GM12878 (cell line): ENCODE data around the gene KCNC1. TPM values are rescaled to one million over a fixed set of nuclear protein-coding genes. Genes with fewer than 3 reads are reported as not detected.

Source experiments
- ATAC-seq: fragments of 200-7000 bp; cut with Tn5 transposase; 3 replicates; pipeline ENCODE4 v1.9.1; 2020; ENCODE audit warnings: mild to moderate bottlenecking, moderate library complexity
- BruUV-seq: library from RNA; stranded (reverse); fragments of 400-500 nt; replicated peaks from 2 replicates; lab custom pipeline; 2021; lab: Mats Ljungman, UMichigan
- CTCF ChIA-PET: fragments of 300-600 bp; sonication (Branson Sonifier 250); formaldehyde crosslinking; extraction: SDS; loops from one replicate; lab custom pipeline; 2021; ENCODE audit warnings: inconsistent platforms; lab: Yijun Ruan, JAX
- POLR2A ChIA-PET: fragments of 350-600 bp; formaldehyde crosslinking; extraction: SDS; loops from one replicate; lab custom pipeline; 2021; ENCODE audit warnings: inconsistent platforms; lab: Charles Lee
- RAD21 ChIA-PET: fragments of 300-600 bp; sonication (Branson Sonifier 250); formaldehyde crosslinking; loops from one replicate; lab custom pipeline; 2023; ENCODE audit warnings: antibody characterized with exemption; ENCODE audit not compliant: unreplicated experiment; lab: Charles Lee
- SMC1A ChIA-PET: fragments of 300-600 bp; sonication (Branson Sonifier 250); formaldehyde crosslinking; loops from one replicate; lab custom pipeline; 2023; ENCODE audit not compliant: unreplicated experiment, uncharacterized antibody; lab: Charles Lee
- DNase-seq: peaks from one replicate; pipeline ENCODE4 v3.0.0-alpha.2; 2011; ENCODE audit warnings: low read depth, low spot score
- FAIRE-seq: peaks from 3 replicates; lab custom pipeline; 2011; peaks lifted over from hg19 to GRCh38; lab: Jason Lieb, UNC
- H2AFZ ChIP-seq: 2 replicates; pipeline ENCODE4 v1.6.0; 2011; ENCODE audit warnings: low read depth, low read length, control low read depth; ENCODE audit not compliant: control insufficient read depth
- H3K27ac ChIP-seq: 2 replicates; pipeline ENCODE4 v1.5.1; 2011; ENCODE audit warnings: control low read depth; ENCODE audit not compliant: control insufficient read depth, insufficient read depth
- H3K27me3 ChIP-seq, 2 experiments: replicated peaks in 1 of 2; 2 replicates each; pipeline versions ENCODE4 v1.6.0 to v1.6.1; 2011; ENCODE audit warnings: low read length in 1 of 2; ENCODE audit not compliant: control insufficient read depth in 2 of 2, insufficient read depth in 2 of 2
- H3K36me3 ChIP-seq, 2 experiments: 2 replicates each; pipeline ENCODE4 v1.5.1; 2011; ENCODE audit warnings: low read length in 1 of 2; ENCODE audit not compliant: control insufficient read depth in 2 of 2, insufficient read depth in 2 of 2
- H3K4me1 ChIP-seq: 2 replicates; pipeline ENCODE4 v1.6.1; 2011; ENCODE audit warnings: mild to moderate bottlenecking, low read length, moderate library complexity, mixed read lengths; ENCODE audit not compliant: control insufficient read depth, insufficient read depth
- H3K4me2 ChIP-seq: 2 replicates; pipeline ENCODE4 v1.6.0; 2011; ENCODE audit warnings: control low read depth; ENCODE audit not compliant: control insufficient read depth, insufficient read depth
- H3K4me3 ChIP-seq: fragments of 200-600 bp; sonication (generic); 2 replicates; pipeline ENCODE4 v1.5.1; 2016
- H3K79me2 ChIP-seq: 2 replicates; pipeline ENCODE4 v1.6.0; 2011; ENCODE audit warnings: low read length; ENCODE audit not compliant: control insufficient read depth, insufficient read depth
- H3K9ac ChIP-seq: 2 replicates; pipeline ENCODE4 v1.8.0; 2011; ENCODE audit warnings: low read length, control low read depth, mixed read lengths; ENCODE audit not compliant: control insufficient read depth, insufficient read depth
- H3K9me3 ChIP-seq: replicated peaks from 3 replicates; pipeline ENCODE4 v1.5.1; 2011; ENCODE audit warnings: mild to moderate bottlenecking, low read length; ENCODE audit not compliant: control insufficient read depth, insufficient read depth
- H4K20me1 ChIP-seq: 2 replicates; pipeline ENCODE4 v1.6.0; 2011; ENCODE audit not compliant: control insufficient read depth, insufficient read depth
- FOS ChIP-seq: IDR thresholded peaks from 3 replicates; pipeline ENCODE4 v1.6.1; 2011; ENCODE audit warnings: borderline replicate concordance; ENCODE audit not compliant: insufficient read length; ENCODE audit errors: extremely low read depth
- IKZF2 ChIP-seq, 2 experiments: fragments of 450-650 bp; IDR thresholded peaks; 2 replicates each; pipeline ENCODE4 v1.6.1; 2017; ENCODE audit warnings: mild to moderate bottlenecking in 2 of 2, moderate library complexity in 2 of 2
- MYB ChIP-seq: fragments of 150-350 bp; IDR thresholded peaks from 2 replicates; pipeline ENCODE4 v1.6.1; 2014; ENCODE audit warnings: mild to moderate bottlenecking, low read depth, low read length, borderline replicate concordance
- NBN ChIP-seq: fragments of 450-650 bp; IDR thresholded peaks from 2 replicates; pipeline ENCODE4 v1.6.1; 2016
- NFIC ChIP-seq: IDR thresholded peaks from 2 replicates; pipeline ENCODE4 v1.6.1; 2012; ENCODE audit warnings: low read depth, mild to moderate bottlenecking, inconsistent platforms, low read length, moderate library complexity
- NFYB ChIP-seq: IDR thresholded peaks from 2 replicates; pipeline ENCODE4 v1.6.1; 2011; ENCODE audit warnings: low read depth, mild to moderate bottlenecking, low read length, improper control_type of control experiment, moderate library complexity; ENCODE audit not compliant: insufficient read depth
- NR2F1 ChIP-seq: fragments of 450-650 bp; conservative IDR thresholded peaks from 2 replicates; pipeline ENCODE4 v1.6.1; 2017; ENCODE audit warnings: mild to moderate bottlenecking
- PAX5 ChIP-seq: IDR thresholded peaks from 2 replicates; pipeline ENCODE4 v1.6.1; 2011; ENCODE audit warnings: low read depth, low read length, borderline replicate concordance
- RCOR1 ChIP-seq: conservative IDR thresholded peaks from 2 replicates; pipeline ENCODE4 v1.6.1; 2012; ENCODE audit warnings: low read depth, low read length, improper control_type of control experiment
- RELB ChIP-seq: fragments of 450-650 bp; IDR thresholded peaks from 2 replicates; pipeline ENCODE4 v1.6.1; 2017; ENCODE audit warnings: low read depth, mild to moderate bottlenecking, moderate library complexity
- REST ChIP-seq: IDR thresholded peaks from 2 replicates; pipeline ENCODE4 v1.6.1; 2012; ENCODE audit warnings: mild to moderate bottlenecking, low read depth, low read length
- SIN3A ChIP-seq: IDR thresholded peaks from 2 replicates; pipeline ENCODE4 v1.6.1; 2012; ENCODE audit warnings: low read depth, low read length, improper control_type of control experiment
- SPI1 ChIP-seq: IDR thresholded peaks from 2 replicates; pipeline ENCODE4 v1.6.1; 2011; ENCODE audit warnings: low read depth, mild to moderate bottlenecking, low read length, moderate library complexity, borderline replicate concordance; ENCODE audit not compliant: insufficient read depth
- STAT1 ChIP-seq: fragments of 450-650 bp; conservative IDR thresholded peaks from 2 replicates; pipeline ENCODE4 v1.6.1; 2014; ENCODE audit warnings: antibody characterized with exemption, mild to moderate bottlenecking
- TBL1XR1 ChIP-seq: IDR thresholded peaks from 2 replicates; pipeline ENCODE4 v1.6.1; 2012; ENCODE audit warnings: low read depth, low read length, improper control_type of control experiment
- WRNIP1 ChIP-seq: IDR thresholded peaks from 2 replicates; pipeline ENCODE4 v1.6.1; 2011; ENCODE audit warnings: low read depth, low read length, improper control_type of control experiment, borderline replicate concordance
- WGBS: methylation state at CpG from one replicate; pipeline ENCODE4 v1.1.6; 2016; ENCODE audit warnings: low lambda C conversion rate; ENCODE audit not compliant: insufficient replicate concordance, insufficient coverage; ENCODE audit errors: missing lambda C conversion rate; 5-methylcytosine and 5-hydroxymethylcytosine counted together
- in situ Hi-C: fragments of 300-500 bp; cut with MboI; formaldehyde crosslinking; loops from 9 replicates; pipeline ENCODE4 v1.14.3; 2018; ENCODE audit warnings: mixed read lengths
- intact Hi-C: fragments of 100-400 bp; cut with micrococcal nuclease; formaldehyde crosslinking; loops from one replicate; pipeline ENCODE4 v1.14.2; 2022; ENCODE audit not compliant: unreplicated experiment
- polyA plus RNA-seq, 11 experiments: library from polyadenylated mRNA; depleted of rRNA in 4 of 11; unstranded in 6 of 11; stranded (reverse) in 5 of 11; fragments of >200 nt; fragmentation: Nextera tagmentation in 4 of 11; fragmentation: Illumina TruSeq in 1 of 11; extraction: Ambion mirVana in 4 of 11; extraction: Trizol in 1 of 11; gene quantifications; 1 replicate in 1 of 11; 2 replicates in 10 of 11; pipeline versions ENCODE4 v1.2.1 to v1.2.3, GENCODE V29; 2011 to 2016; ENCODE audit warnings: inconsistent platforms in 2 of 11, missing spikeins in 2 of 11, low read depth in 1 of 11
- total RNA-seq, 4 experiments: library from RNA; depleted of rRNA in 3 of 4; stranded (reverse); fragments of >200 nt in 3 of 4; fragmentation: Illumina TruSeq in 1 of 4; extraction: Trizol in 1 of 4; gene quantifications; 2 replicates each; pipeline versions ENCODE4 v1.2.1 to v1.2.3, GENCODE V29; 2013 to 2021
- TF ChIP-seq, protein P1 (sequence below): fragments of 450-650 bp; IDR thresholded peaks from 2 replicates; pipeline ENCODE4 v1.6.1; 2016; ENCODE audit warnings: mild to moderate bottlenecking

Gene KCNC1
- total and polyA plus RNA-seq, 10 of the 15 experiments (the other 5 are each of a cell fraction or from before 2014, with no cell fraction given): 0.27 to 0.34 TPM; not detected in 8

GRCh38 chr11:17773674-17774073 lies 39.1 kb downstream of the KCNC1 start (continued):
- no peak for TF ChIP-seq REST
- TF ChIP-seq RCOR1: no peak
- no peak for TF ChIP-seq FOS
- no peak for TF ChIP-seq PAX5
- no peak for TF ChIP-seq NFYB

- H3K4me2 ChIP-seq: no peak overlapping the region
- H3K4me3 ChIP-seq: no peak overlapping the region
- ChIA-PET SMC1A (no interaction called here), POLR2A (no interaction called here), RAD21 (no interaction called here), CTCF (interaction anchor here (1.5 kb wide), 1 partner anchor 204 kb away, joined by 3 read pairs; no protein-coding TSS in a partner anchor)
- H3K27me3 ChIP-seq: no peaks in the 10 kb centered on the region
- ATAC-seq (no peak), DNase-seq (no peak), FAIRE-seq (no peak)
- no TSS peak for BruUV-seq
- H3K9ac ChIP-seq: no peak overlapping the region
- in situ Hi-C loops (no loop called here), intact Hi-C loops (no loop called here)
- no peaks in the 10 kb centered on the region for H3K9me3 ChIP-seq
- H3K27ac ChIP-seq: no peak overlapping the region
- no peaks in the 10 kb centered on the region for H4K20me1 ChIP-seq
- H2AFZ ChIP-seq: no peak overlapping the region
- H3K36me3 ChIP-seq: no peaks in the 10 kb centered on the region
- H3K4me1 ChIP-seq: no peaks in the 10 kb centered on the region
- H3K79me2 ChIP-seq: no peaks in the 10 kb centered on the region
- WGBS: 46% methylated on average over 12 of the region's 12 CpGs
- TF ChIP-seq NBN (no peak), TBL1XR1 (no peak), NR2F1 (no peak), SPI1 (no peak), MYB (no peak), STAT1 (no peak), SIN3A (no peak), IKZF2 (IDR thresholded peaks at IDR 0.05) (no peak), NFIC (no peak), RELB (no peak), WRNIP1 (no peak)
- TF ChIP-seq, protein P1, sequence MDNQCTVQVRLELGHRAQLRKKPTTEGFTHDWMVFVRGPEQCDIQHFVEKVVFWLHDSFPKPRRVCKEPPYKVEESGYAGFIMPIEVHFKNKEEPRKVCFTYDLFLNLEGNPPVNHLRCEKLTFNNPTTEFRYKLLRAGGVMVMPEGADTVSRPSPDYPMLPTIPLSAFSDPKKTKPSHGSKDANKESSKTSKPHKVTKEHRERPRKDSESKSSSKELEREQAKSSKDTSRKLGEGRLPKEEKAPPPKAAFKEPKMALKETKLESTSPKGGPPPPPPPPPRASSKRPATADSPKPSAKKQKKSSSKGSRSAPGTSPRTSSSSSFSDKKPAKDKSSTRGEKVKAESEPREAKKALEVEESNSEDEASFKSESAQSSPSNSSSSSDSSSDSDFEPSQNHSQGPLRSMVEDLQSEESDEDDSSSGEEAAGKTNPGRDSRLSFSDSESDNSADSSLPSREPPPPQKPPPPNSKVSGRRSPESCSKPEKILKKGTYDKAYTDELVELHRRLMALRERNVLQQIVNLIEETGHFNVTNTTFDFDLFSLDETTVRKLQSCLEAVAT: no peak
Measured at GRCh38 chr11:17774232-17775034, 39.9 kb downstream of the KCNC1 start.
